Gastrocnemius medialis (tissue), 4 donors: ENCODE measurements around the gene BRSK1.

Source experiments
- POLR2A ChIP-seq, 2 donors: fragments of 450-650 bp; IDR thresholded peaks; one replicate each; pipeline ENCODE4 v1.6.1; 2017; ENCODE audit warnings: antibody characterized with exemption in 2 of 2, mild to moderate bottlenecking in 2 of 2, moderate library complexity in 2 of 2
- TF ChIP-seq, protein P1 (sequence below), 5 experiments: fragments of 450-650 bp in 3 of 5; fragments of 200-600 bp in 2 of 5; sonication (generic) in 2 of 5; IDR thresholded peaks in 4 of 5; conservative IDR thresholded peaks in 1 of 5; 1 replicate in 4 of 5; 2 replicates in 1 of 5; pipeline ENCODE4 v1.5.1; 2016 to 2019; ENCODE audit warnings: antibody characterized with exemption in 5 of 5, mild to moderate bottlenecking in 3 of 5, moderate library complexity in 3 of 5

DNA sequence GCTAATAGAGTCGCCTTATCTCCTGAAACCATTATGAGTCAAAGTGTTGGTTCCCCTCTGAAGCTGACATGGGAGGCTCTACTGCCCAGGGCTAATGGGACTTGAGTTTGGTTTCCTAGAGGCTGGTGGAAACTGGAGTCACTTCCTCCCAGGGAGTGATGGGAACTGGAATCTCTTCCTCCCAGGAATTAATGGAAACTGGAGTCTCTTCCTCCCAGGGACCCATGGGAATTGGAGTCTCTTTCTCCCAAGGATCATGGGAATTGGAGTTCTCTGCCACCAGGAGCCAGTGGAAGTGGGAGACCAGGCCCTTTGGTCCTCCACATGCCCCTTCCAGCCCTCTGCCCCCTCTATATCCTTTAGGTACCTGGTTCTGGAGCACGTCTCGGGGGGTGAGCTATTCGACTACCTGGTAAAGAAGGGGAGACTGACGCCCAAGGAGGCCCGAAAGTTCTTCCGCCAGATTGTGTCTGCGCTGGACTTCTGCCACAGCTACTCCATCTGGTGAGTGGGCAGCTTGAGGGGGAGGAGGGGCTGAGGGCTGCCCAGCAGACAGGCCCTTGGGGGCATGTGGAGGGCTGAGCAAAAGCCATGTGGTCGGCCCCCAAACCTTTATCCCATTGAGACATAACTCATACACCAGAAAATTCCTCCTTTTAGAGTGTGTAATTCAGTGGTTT is 5.5 kb downstream of the BRSK1 start:
- TF ChIP-seq, protein P1, sequence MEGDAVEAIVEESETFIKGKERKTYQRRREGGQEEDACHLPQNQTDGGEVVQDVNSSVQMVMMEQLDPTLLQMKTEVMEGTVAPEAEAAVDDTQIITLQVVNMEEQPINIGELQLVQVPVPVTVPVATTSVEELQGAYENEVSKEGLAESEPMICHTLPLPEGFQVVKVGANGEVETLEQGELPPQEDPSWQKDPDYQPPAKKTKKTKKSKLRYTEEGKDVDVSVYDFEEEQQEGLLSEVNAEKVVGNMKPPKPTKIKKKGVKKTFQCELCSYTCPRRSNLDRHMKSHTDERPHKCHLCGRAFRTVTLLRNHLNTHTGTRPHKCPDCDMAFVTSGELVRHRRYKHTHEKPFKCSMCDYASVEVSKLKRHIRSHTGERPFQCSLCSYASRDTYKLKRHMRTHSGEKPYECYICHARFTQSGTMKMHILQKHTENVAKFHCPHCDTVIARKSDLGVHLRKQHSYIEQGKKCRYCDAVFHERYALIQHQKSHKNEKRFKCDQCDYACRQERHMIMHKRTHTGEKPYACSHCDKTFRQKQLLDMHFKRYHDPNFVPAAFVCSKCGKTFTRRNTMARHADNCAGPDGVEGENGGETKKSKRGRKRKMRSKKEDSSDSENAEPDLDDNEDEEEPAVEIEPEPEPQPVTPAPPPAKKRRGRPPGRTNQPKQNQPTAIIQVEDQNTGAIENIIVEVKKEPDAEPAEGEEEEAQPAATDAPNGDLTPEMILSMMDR (IDR thresholded peaks at IDR 0.05 in 4 of 5, conservative IDR thresholded peaks at IDR 0.05 in 1 of 5), result no peak
- TF ChIP-seq POLR2A (IDR thresholded peaks at IDR 0.05), result no peak
